ENCODE measurements around the gene ASXL2.

The ASXL2 gene

DNA sequence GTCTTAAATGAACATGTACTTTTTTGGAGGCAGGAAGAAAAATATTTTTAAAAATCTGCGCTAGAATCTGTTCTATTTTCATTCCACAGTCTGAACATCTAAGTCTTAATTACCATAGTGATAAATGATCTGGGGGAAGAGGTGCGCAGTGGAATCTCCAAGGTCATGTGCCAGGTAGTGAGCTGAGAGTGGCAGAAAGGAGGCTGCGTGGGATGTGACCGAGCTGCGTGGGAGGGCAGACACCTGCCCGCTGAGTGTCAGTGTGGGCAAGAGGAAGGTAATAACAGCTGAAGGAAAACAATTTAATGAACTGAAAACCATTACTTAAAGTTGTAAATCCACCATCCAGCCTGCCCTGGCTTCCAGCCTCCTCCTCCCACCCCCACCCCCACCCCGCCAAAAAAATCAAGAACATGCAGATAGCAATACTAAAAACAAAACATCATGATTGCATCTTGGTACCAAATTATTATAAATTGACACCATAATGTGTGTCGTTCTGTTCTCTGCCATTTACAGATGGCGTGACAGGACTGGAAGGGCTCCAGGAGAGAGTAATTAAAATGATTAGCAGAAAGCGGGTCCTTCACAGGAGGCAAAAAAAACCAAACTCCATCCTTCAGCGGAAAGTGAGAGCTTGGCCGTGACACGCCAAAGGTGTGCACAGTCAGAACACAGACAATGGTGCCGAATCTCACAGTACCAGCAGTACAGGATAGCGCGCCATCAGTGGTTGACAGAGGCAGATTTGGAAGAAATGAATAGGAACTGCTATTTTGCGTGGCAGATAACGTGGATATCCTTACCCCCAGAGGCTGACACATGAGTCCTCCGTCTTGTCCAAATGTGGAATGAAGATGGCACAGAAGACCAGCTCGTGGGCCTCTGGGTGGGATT, 193.5 kb downstream of the ASXL2 start:
- DNase-seq, result peak; percentile 33 to 41

Measured in activated CD4-positive, alpha-beta T cell treated with anti-CD3 and anti-CD28 coated beads for 4 hours (primary cell).